ENCODE measurements around the gene CYP2W1. TPM values are rescaled to one million over a fixed set of nuclear protein-coding genes. Genes with fewer than 3 reads are reported as not detected.

The CYP2W1 gene
- total RNA-seq, 4 donors from 2014 or later: 2.3 to 23.1 (median 2.5) TPM; not detected in 1

GRCh38 chr7:1011297-1012003, 28.5 kb downstream of the CYP2W1 start:
- no peaks in the 10 kb centered on the region for H3K27me3 ChIP-seq
- H3K4me1 ChIP-seq: peaks cover 0 to 12% (median 0%) of the 10 kb centered on the region in 4 donors
- no peak for DNase-seq
- TF ChIP-seq CTCF (IDR thresholded peaks at IDR 0.05): no peak
- no peak for TF ChIP-seq POLR2A (IDR thresholded peaks at IDR 0.05)
- no peak overlapping the region for H3K27ac ChIP-seq
- no peaks in the 10 kb centered on the region for H3K9me3 ChIP-seq
- no peak overlapping the region for H3K4me3 ChIP-seq
- peaks cover 0 to 14% (median 0%) of the 10 kb centered on the region in 3 donors for H3K36me3 ChIP-seq

- no peak overlapping the region for H3K4me3 ChIP-seq
- no peak overlapping the region for H3K27ac ChIP-seq
- TF ChIP-seq POLR2A (IDR thresholded peaks at IDR 0.05) (no peak), CTCF (IDR thresholded peaks at IDR 0.05) (no peak)
- no peaks in the 10 kb centered on the region for H3K27me3 ChIP-seq
- peaks cover 0 to 12% (median 0%) of the 10 kb centered on the region in 4 donors for H3K4me1 ChIP-seq
- no peak for DNase-seq
- peaks cover 0 to 14% (median 0%) of the 10 kb centered on the region in 3 donors for H3K36me3 ChIP-seq
- no peaks in the 10 kb centered on the region for H3K9me3 ChIP-seq
These were observed 29.2 kb downstream of the CYP2W1 start for GRCh38 chr7:1012004-1012715.

- no peak overlapping the region for H3K4me3 ChIP-seq
- no peak overlapping the region for H3K27ac ChIP-seq
- H3K27me3 ChIP-seq: no peaks in the 10 kb centered on the region
- H3K9me3 ChIP-seq: no peaks in the 10 kb centered on the region
- no peak for TF ChIP-seq CTCF (IDR thresholded peaks at IDR 0.05)
- TF ChIP-seq POLR2A (IDR thresholded peaks at IDR 0.05): no peak
- no peak for DNase-seq
- peaks cover 0 to 11% (median 0%) of the 10 kb centered on the region in 3 donors for H3K36me3 ChIP-seq
- peaks cover 0 to 12% (median 0%) of the 10 kb centered on the region in 4 donors for H3K4me1 ChIP-seq
These were observed 29.7 kb downstream of the CYP2W1 start for GRCh38 chr7:1012716-1013095.

GRCh38 chr7:1013581-1013980, 30.6 kb downstream of the CYP2W1 start:
- no peak for DNase-seq
- peaks cover 0 to 7% (median 0%) of the 10 kb centered on the region in 3 donors for H3K36me3 ChIP-seq
- H3K9me3 ChIP-seq: no peaks in the 10 kb centered on the region
- H3K4me1 ChIP-seq: peaks cover 0 to 12% (median 0%) of the 10 kb centered on the region in 4 donors
- no peak overlapping the region for H3K27ac ChIP-seq
- H3K27me3 ChIP-seq: no peaks in the 10 kb centered on the region
- TF ChIP-seq POLR2A (IDR thresholded peaks at IDR 0.05) (no peak), CTCF (IDR thresholded peaks at IDR 0.05) (no peak)
- no peak overlapping the region for H3K4me3 ChIP-seq

- peaks cover 0 to 12% (median 0%) of the 10 kb centered on the region in 4 donors for H3K4me1 ChIP-seq
- no peak overlapping the region for H3K27ac ChIP-seq
- H3K27me3 ChIP-seq: no peaks in the 10 kb centered on the region
- no peak for TF ChIP-seq POLR2A (IDR thresholded peaks at IDR 0.05)
- TF ChIP-seq CTCF (IDR thresholded peaks at IDR 0.05): no peak
- no peaks in the 10 kb centered on the region for H3K9me3 ChIP-seq
- no peak overlapping the region for H3K4me3 ChIP-seq
- no peaks in the 10 kb centered on the region for H3K36me3 ChIP-seq
- DNase-seq: no peak
These were observed 31.7 kb downstream of the CYP2W1 start for GRCh38 chr7:1014681-1015080.
